Measurements from ENCODE around the gene ILDR1.
"Not testable (repeated sequence)": the region's sequence is repeated elsewhere in the genome, so short reads cannot be mapped to it uniquely, and the experiment has no call there.

The ILDR1 gene

DNA sequence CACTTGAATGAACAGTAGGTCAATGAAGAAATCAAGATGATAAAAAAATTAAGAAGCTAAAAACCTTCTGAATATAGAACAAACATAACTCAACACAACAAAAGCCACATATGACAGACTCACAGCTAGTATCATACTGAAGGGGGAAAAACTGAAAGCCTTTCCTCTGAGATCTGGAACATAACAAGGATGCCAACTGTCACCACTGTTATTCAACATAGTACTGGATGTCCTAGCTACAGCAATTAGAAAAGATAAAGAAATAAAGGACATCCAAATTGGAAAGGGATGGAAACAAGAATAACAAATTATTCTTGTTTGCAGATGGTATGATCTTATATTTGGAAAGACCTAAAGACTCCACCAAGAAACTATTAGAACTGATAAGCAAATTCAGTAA lies 60.8 kb downstream of the ILDR1 start:
- H3K4me1 Mint-ChIP-seq (ENCODE audit: low read depth), result peaks cover 6% of the 10 kb centered on the region
- no peak overlapping the region for H3K27ac Mint-ChIP-seq
- H3K9me3 Mint-ChIP-seq, result no peaks in the 10 kb centered on the region
- no peak overlapping the region for H3K4me3 Mint-ChIP-seq
- no peaks in the 10 kb centered on the region for H3K36me3 Mint-ChIP-seq (ENCODE audit: low read depth)
- peaks cover 13% of the 10 kb centered on the region for H3K27me3 Mint-ChIP-seq

DNA sequence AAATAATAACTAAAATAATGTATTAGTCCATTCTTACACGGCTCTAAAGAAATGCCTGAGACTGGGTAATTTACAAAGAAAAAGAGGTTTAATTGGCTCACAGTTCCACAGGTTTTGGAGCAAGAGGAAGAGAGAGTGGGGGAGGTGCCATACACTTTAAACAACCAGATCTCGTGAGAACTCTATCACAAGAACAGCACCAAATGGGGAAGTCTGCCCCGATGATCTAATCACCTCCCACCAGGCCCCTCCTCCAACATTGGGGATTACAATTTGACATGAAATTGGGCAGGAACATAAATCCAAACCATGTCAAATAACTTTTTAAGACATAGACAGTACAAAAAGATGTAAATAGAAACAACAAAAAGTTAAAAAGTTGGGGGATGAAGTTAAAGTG lies 63.2 kb downstream of the ILDR1 start:
- H3K27ac Mint-ChIP-seq, result no peak overlapping the region
- H3K9me3 Mint-ChIP-seq, result no peaks in the 10 kb centered on the region
- H3K4me3 Mint-ChIP-seq, result no peak overlapping the region
- H3K4me1 Mint-ChIP-seq (ENCODE audit: low read depth), result peaks cover 6% of the 10 kb centered on the region
- H3K27me3 Mint-ChIP-seq, result peaks cover 8% of the 10 kb centered on the region
- no peaks in the 10 kb centered on the region for H3K36me3 Mint-ChIP-seq (ENCODE audit: low read depth)

DNA sequence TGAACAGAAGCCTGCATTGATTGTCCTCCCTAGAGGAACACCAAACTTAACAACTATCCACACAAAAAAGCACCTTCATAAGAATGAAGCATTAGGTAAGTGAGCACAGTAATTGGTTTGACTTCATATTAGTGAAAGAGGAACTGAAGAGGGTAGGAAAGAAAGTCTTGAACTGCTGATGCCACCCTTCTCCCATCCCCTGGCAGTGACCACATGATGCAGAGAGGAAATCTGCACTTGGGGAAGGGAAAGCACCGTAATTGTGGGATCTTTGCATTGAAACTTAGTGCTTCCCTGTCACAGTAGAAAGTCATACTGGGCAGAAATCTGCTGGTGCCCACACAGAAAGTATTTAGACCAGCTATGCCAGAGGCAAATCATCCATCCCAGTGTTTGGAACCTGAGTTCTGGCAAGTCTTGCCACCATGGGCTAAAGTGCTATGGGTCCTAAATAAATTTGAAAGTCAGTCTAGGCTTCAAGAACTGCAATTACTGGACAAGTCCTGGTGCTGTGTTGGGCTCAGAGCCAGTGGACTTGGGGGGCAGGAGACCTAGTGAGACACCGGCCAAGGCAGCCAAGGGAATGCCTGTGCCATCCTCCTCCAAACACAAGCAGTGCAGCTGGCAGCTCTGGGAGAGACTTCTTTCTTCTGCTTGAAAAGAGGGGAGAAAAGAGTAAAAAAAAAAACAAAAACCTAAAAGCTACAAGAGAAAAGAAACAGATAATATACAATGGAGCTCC lies 64.2 kb downstream of the ILDR1 start:
- H3K9me3 Mint-ChIP-seq, result no peaks in the 10 kb centered on the region
- peaks cover 6% of the 10 kb centered on the region for H3K4me1 Mint-ChIP-seq (ENCODE audit: low read depth)
- H3K4me3 Mint-ChIP-seq, result no peak overlapping the region
- H3K27me3 Mint-ChIP-seq, result peaks cover 8% of the 10 kb centered on the region
- H3K27ac Mint-ChIP-seq, result no peak overlapping the region
- H3K36me3 Mint-ChIP-seq (ENCODE audit: low read depth), result no peaks in the 10 kb centered on the region

DNA sequence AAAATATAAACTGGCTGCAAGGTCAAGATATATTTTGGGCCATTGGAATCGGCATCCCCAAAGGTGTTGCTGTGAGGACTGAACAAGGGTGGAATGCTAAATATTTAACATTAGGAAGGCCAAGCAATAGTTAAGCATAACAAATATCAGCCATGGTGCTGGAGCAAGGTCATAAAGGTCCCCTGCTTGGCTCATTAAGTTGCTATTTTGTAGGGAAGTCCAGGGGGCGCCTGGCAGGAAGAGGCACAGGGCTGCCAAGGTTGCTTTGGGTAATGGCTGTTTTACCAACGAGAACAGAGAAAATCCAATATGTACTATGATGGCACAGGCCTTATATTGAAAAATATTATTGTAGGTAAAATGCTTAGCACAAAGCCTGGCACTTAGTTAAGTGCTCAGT lies 65.7 kb downstream of the ILDR1 start:
- Mint-ChIP-seq H3K27ac (no peak overlapping the region), H3K36me3 (ENCODE audit: low read depth) (peaks cover 8% of the 10 kb centered on the region), H3K4me3 (no peak overlapping the region), H3K9me3 (peaks cover 7% of the 10 kb centered on the region), H3K27me3 (peaks cover 8% of the 10 kb centered on the region), H3K4me1 (ENCODE audit: low read depth) (peaks cover 6% of the 10 kb centered on the region)

DNA sequence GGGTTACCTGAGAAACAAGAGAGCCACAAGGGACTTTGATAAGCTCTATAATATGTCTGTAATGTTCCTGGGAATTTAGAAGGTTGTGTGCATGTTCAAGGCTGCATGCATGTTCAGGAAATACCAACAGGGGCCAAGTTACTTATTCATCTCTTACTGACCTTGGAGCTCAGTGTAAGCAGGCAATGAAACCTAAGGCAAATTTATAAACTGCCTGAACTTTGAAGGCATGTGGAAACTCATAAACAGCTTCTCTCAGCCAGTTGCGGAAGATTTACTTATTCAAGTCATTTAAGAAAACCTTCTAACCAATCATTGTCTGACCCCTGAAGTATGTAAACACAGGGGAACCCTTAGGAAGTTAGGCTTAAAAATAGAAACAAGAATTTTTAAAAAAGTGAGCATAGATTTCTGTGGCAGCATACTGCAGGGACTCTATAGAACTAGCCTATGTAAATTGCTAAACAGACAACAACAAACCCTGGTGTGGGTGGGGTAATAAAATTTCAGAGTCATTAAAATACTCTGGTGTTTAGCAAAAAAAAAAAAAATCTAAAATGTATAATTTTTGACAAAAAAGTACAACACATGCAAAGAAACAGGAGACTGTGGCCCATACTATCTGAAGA lies 70.6 kb downstream of the ILDR1 start:
- H3K36me3 Mint-ChIP-seq (ENCODE audit: low read depth), result peaks cover 12% of the 10 kb centered on the region
- H3K27ac Mint-ChIP-seq, result no peak overlapping the region
- no peaks in the 10 kb centered on the region for H3K4me1 Mint-ChIP-seq (ENCODE audit: low read depth)
- H3K4me3 Mint-ChIP-seq, result no peak overlapping the region
- H3K9me3 Mint-ChIP-seq, result peaks cover 13% of the 10 kb centered on the region
- H3K27me3 Mint-ChIP-seq, result no peaks in the 10 kb centered on the region

DNA sequence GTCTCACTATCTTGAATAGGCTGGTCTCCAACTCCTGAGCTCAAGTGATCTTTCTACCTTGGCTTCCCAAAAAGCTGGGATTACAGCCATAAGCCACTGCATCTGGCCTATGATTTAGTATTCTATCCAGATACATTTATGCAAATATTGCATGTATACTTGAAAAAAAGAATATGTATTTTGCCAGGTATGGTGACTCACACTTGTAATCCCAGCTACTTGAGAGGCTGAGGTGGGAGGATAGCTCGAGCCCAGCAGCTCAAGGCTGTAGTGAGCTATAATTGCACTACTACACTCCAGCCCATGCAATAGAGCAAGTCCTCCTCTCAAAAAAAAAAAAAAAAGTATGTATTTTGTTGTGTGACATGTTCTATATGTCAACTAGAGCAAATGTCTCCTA lies 73.4 kb downstream of the ILDR1 start:
- no peaks in the 10 kb centered on the region for H3K4me1 Mint-ChIP-seq (ENCODE audit: low read depth)
- peaks cover 13% of the 10 kb centered on the region for H3K9me3 Mint-ChIP-seq
- H3K36me3 Mint-ChIP-seq (ENCODE audit: low read depth), result peaks cover 12% of the 10 kb centered on the region
- H3K27me3 Mint-ChIP-seq, result no peaks in the 10 kb centered on the region
- no peak overlapping the region for H3K4me3 Mint-ChIP-seq
- H3K27ac Mint-ChIP-seq, result no peak overlapping the region

DNA sequence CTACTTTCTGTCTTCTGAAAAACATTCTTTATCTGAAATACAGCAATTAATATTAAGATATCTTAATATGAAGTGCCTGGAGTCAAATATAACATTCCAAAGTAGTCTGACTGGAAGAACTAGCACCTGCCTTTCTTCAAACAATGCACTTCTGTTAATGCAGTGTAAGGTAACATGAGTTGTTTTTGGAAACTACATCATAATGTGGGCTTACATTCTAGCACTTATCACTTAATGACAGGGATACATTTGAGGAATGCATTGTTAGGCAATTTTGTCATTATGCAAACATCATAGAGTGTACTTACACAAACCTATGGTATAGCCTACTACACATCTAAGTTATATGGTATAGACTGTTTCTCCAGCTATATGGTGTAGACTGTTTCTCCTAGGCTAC lies 78.6 kb downstream of the ILDR1 start:
- Mint-ChIP-seq H3K9me3 (no peaks in the 10 kb centered on the region), H3K36me3 (ENCODE audit: low read depth) (peaks cover 18% of the 10 kb centered on the region), H3K4me3 (no peak overlapping the region), H3K27me3 (no peaks in the 10 kb centered on the region), H3K27ac (no peak overlapping the region), H3K4me1 (ENCODE audit: low read depth) (no peaks in the 10 kb centered on the region)

DNA sequence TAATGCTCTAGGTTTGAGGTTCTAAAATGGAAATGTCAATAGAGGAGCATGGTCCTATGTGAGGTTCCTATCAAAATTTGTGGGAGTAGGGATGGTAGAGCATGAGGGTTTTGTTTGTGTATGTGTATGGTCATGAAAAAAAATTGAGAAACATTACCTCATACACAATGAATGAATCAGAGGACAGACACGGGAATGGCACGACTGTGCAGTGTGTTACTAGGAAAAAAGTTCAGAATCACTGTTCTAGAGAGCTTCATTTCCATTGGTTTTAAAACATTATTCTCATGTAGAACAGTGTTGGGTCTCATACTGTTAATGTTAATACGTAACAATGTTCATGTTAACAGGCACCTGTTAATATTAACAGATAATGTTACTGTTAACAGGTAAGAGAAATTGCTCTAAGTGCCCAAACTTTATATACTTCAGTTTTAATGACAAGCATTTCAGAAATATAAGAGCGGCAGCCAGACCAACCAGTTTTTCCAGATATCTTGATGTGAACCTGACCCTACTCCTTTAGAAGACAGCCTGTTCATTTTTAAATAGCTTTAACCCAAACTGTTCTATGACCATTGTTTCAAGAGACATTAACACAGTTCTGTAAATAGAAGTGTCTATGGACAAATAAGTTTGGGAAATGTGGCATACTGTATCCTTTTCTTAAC lies 79.8 kb downstream of the ILDR1 start:
- no peaks in the 10 kb centered on the region for H3K4me1 Mint-ChIP-seq (ENCODE audit: low read depth)
- no peak overlapping the region for H3K4me3 Mint-ChIP-seq
- H3K36me3 Mint-ChIP-seq (ENCODE audit: low read depth), result peaks cover 19% of the 10 kb centered on the region
- H3K9me3 Mint-ChIP-seq, result no peaks in the 10 kb centered on the region
- H3K27me3 Mint-ChIP-seq, result no peaks in the 10 kb centered on the region
- H3K27ac Mint-ChIP-seq, result no peak overlapping the region

DNA sequence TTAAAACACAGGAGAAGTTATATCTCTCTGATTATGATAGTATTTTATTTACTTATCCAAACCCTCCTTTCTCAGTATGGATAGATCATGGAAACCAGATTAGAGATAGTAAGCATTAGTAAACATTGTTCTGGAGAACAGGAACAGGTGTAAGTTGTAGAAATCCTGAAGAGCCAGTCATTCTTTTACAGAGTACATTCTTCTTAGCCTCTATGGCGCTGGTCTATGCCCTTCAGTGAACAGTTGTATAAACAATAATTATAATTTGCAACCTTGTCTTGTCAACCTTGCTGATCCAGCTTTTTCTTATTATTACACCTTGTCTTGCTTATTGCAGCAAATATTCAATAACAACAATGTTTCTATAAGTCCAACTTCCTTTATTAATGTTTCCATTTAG lies 80.5 kb downstream of the ILDR1 start:
- H3K27me3 Mint-ChIP-seq, result no peaks in the 10 kb centered on the region
- H3K9me3 Mint-ChIP-seq, result no peaks in the 10 kb centered on the region
- peaks cover 19% of the 10 kb centered on the region for H3K36me3 Mint-ChIP-seq (ENCODE audit: low read depth)
- H3K4me3 Mint-ChIP-seq, result no peak overlapping the region
- H3K27ac Mint-ChIP-seq, result no peak overlapping the region
- H3K4me1 Mint-ChIP-seq (ENCODE audit: low read depth), result no peaks in the 10 kb centered on the region

DNA sequence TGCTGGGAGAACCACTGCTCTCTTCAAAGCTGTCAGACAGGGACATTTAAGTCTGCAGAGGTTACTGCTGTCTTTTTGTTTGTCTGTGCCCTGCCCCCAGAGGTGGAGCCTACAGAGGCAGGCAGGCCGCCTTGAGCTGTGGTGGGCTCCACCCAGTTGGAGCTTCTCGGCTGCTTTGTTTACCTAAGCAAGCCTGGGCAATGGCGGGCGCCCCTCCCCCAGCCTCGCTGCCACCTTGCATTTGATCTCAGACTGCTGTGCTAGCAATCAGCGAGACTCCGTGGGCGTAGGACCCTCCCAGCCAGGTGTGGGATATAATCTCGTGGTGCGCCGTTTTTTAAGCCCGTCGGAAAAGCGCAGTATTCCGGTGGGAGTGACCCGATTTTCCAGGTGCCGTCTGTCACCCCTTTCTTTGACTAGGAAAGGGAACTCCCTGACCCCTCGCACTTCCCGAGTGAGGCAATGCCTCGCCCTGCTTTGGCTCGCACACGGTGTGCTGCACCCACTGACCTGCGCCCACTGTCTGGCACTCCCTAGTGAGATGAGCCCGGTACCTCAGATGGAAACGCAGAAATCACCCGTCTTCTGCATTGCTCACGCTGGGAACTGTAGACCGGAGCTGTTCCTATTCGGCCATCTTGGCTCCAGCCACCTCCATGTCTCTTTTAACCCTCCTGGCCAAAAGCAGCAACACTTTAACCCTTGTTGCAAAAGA lies 83.7 kb downstream of the ILDR1 start:
- H3K36me3 Mint-ChIP-seq (ENCODE audit: low read depth), result peaks cover 19% of the 10 kb centered on the region
- not testable (repeated sequence) for H3K27me3 Mint-ChIP-seq; H3K4me3 Mint-ChIP-seq; H3K9me3 Mint-ChIP-seq; H3K27ac Mint-ChIP-seq; H3K4me1 Mint-ChIP-seq (ENCODE audit: low read depth)
